Smooth muscle cell (in vitro differentiated cells): Measurements from ENCODE around the gene TIPARP. TPM values are rescaled to one million over a fixed set of nuclear protein-coding genes. Genes with fewer than 3 reads are reported as not detected.

Experiments
- DNase-seq: peaks from one replicate; lab custom pipeline; 2025; ENCODE audit not compliant: unreplicated experiment; lab: John Stamatoyannopoulos, UW
- H2AFZ ChIP-seq: fragments of 200-600 bp; sonication (generic); 2 replicates; pipeline ENCODE4 v1.6.0; 2016; ENCODE audit warnings: antibody characterized with exemption, low read depth, mild to moderate bottlenecking
- H3F3A ChIP-seq: fragments of 200-600 bp; sonication (generic); 2 replicates; pipeline ENCODE4 v1.6.0; 2017; ENCODE audit warnings: antibody characterized with exemption, low read depth
- H3K27ac ChIP-seq: fragments of 200-600 bp; sonication (generic); 2 replicates; pipeline ENCODE4 v1.5.1; 2016; ENCODE audit warnings: low read depth, mild to moderate bottlenecking
- H3K27me3 ChIP-seq: fragments of 200-600 bp; sonication (generic); 2 replicates; pipeline ENCODE4 v1.6.1; 2016; ENCODE audit warnings: low read depth, mild to moderate bottlenecking
- H3K36me3 ChIP-seq: fragments of 200-600 bp; sonication (generic); 2 replicates; pipeline ENCODE4 v1.5.1; 2016; ENCODE audit warnings: low read depth
- H3K4me1 ChIP-seq: fragments of 200-600 bp; sonication (generic); 2 replicates; pipeline ENCODE4 v1.5.1; 2016; ENCODE audit warnings: low read depth
- H3K4me2 ChIP-seq: fragments of 200-600 bp; sonication (generic); 2 replicates; pipeline ENCODE4 v1.6.0; 2016; ENCODE audit warnings: mild to moderate bottlenecking
- H3K4me3 ChIP-seq: fragments of 200-600 bp; sonication (generic); 2 replicates; pipeline ENCODE4 v1.5.1; 2016; ENCODE audit warnings: mild to moderate bottlenecking
- H3K79me2 ChIP-seq: fragments of 200-600 bp; sonication (generic); 2 replicates; pipeline ENCODE4 v1.6.0; 2016; ENCODE audit warnings: low read depth, mild to moderate bottlenecking
- H3K9ac ChIP-seq: fragments of 200-600 bp; sonication (generic); 2 replicates; pipeline ENCODE4 v1.6.0; 2016; ENCODE audit warnings: low read depth
- H3K9me3 ChIP-seq: fragments of 200-600 bp; sonication (generic); replicated peaks from 2 replicates; pipeline ENCODE4 v1.5.1; 2016; ENCODE audit warnings: low read depth
- H4K20me1 ChIP-seq: fragments of 200-600 bp; sonication (generic); 2 replicates; pipeline ENCODE4 v1.6.0; 2016; ENCODE audit warnings: low read depth
- CTCF ChIP-seq: fragments of 200-600 bp; sonication (generic); IDR thresholded peaks from 2 replicates; pipeline ENCODE4 v1.5.1; 2017; ENCODE audit warnings: borderline replicate concordance, mild to moderate bottlenecking, antibody characterized with exemption; ENCODE audit not compliant: insufficient read depth, poor library complexity, severe bottlenecking
- WGBS: methylation state at CpG from one replicate; pipeline ENCODE4 v1.1.7; 2016; ENCODE audit warnings: low lambda C conversion rate; 5-methylcytosine and 5-hydroxymethylcytosine counted together
- polyA plus RNA-seq: library from polyadenylated mRNA; unstranded; fragments of >200 nt; fragmentation: Nextera tagmentation; extraction: Ambion mirVana; gene quantifications from 2 replicates; pipeline ENCODE4 v1.2.1, GENCODE V29; 2016
- total RNA-seq: library from RNA; depleted of rRNA; stranded (reverse); fragments of >200 nt; gene quantifications from 2 replicates; pipeline ENCODE4 v1.2.3, GENCODE V29; 2014

Gene TIPARP
- total and polyA plus RNA-seq, 2 experiments from 2014 or later, result 12.5 to 65.2 TPM

GRCh38 chr3:156657440-156657839 is 16.9 kb upstream of the TIPARP start:
- Histone ChIP-seq H3K79me2 (no peaks in the 10 kb centered on the region), H3K9ac (no peak overlapping the region), H3F3A (no peaks in the 10 kb centered on the region), H3K4me2 (no peak overlapping the region), H3K9me3 (no peaks in the 10 kb centered on the region), H3K27ac (no peak overlapping the region), H3K36me3 (no peaks in the 10 kb centered on the region), H3K27me3 (no peaks in the 10 kb centered on the region), H3K4me3 (no peak overlapping the region), H4K20me1 (no peaks in the 10 kb centered on the region), H3K4me1 (no peaks in the 10 kb centered on the region), H2AFZ (no peak overlapping the region)
- WGBS, result 100% methylated on average over 2 of the region's 2 CpGs
- no peak for DNase-seq
- no peak for TF ChIP-seq CTCF

GRCh38 chr3:156657862-156658731 is 16.3 kb upstream of the TIPARP start:
- H3F3A ChIP-seq, result no peaks in the 10 kb centered on the region
- H3K79me2 ChIP-seq, result no peaks in the 10 kb centered on the region

DNA sequence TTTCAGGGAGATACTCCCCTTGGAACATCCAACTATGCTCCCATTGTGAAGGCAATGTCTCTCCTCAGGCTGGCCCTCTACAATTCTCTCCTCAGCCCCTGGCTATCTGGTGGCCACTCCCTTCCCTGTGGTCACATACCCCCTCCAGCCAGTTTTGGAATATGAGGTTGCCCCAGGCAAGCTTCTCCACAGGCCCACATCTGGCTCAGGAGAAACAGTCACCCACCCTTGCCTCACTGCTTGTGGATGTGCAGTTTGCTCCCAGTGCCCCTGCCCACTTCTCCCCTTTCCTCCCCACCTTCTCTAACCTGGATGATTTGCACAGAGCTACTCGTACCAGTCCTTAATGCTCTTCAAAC is 15.7 kb upstream of the TIPARP start:
- Histone ChIP-seq H3K27me3 (no peaks in the 10 kb centered on the region), H3K4me2 (no peak overlapping the region), H3F3A (no peaks in the 10 kb centered on the region), H3K79me2 (no peaks in the 10 kb centered on the region), H3K4me1 (no peaks in the 10 kb centered on the region), H3K9me3 (no peaks in the 10 kb centered on the region), H3K36me3 (no peaks in the 10 kb centered on the region), H3K27ac (no peak overlapping the region), H3K4me3 (no peak overlapping the region), H3K9ac (no peak overlapping the region), H4K20me1 (no peaks in the 10 kb centered on the region), H2AFZ (no peak overlapping the region)
- TF ChIP-seq CTCF, result no peak
- 88% methylated on average over 1 of the region's 1 CpG for whole genome bisulfite sequencing
- DNase-seq, result no peak

More at GRCh38 chr3:156657862-156658731, 16.3 kb upstream of the TIPARP start:
- TF ChIP-seq CTCF, result no peak
- Histone ChIP-seq H3K4me3 (no peak overlapping the region), H3K9me3 (no peaks in the 10 kb centered on the region), H3K9ac (no peak overlapping the region), H4K20me1 (no peaks in the 10 kb centered on the region), H3K27ac (no peak overlapping the region), H3K36me3 (no peaks in the 10 kb centered on the region), H2AFZ (no peak overlapping the region), H3K27me3 (no peaks in the 10 kb centered on the region), H3K4me1 (no peaks in the 10 kb centered on the region), H3K4me2 (no peak overlapping the region)
- 75% methylated on average over 4 of the region's 4 CpGs for WGBS
- DNase-seq, result no peak

- Histone ChIP-seq H3K4me2 (no peak overlapping the region), H3F3A (no peaks in the 10 kb centered on the region), H2AFZ (no peak overlapping the region), H4K20me1 (no peaks in the 10 kb centered on the region), H3K4me3 (no peak overlapping the region), H3K9ac (no peak overlapping the region), H3K79me2 (no peaks in the 10 kb centered on the region), H3K9me3 (no peaks in the 10 kb centered on the region), H3K36me3 (no peaks in the 10 kb centered on the region), H3K27me3 (no peaks in the 10 kb centered on the region), H3K27ac (no peak overlapping the region), H3K4me1 (no peaks in the 10 kb centered on the region)
- TF ChIP-seq CTCF, result no peak
- no peak for DNase-seq
Observed at GRCh38 chr3:156659260-156659659, 15.1 kb upstream of the TIPARP start.
